CD4-positive, alpha-beta memory T cell (primary cell): ENCODE results near the gene SEC31B. TPM values are rescaled to one million over a fixed set of nuclear protein-coding genes. Genes with fewer than 3 reads are reported as not detected.
A peak's percentile ranks its signal among the peaks of the same experiment; 100 is the strongest.

Experiments
- CTCF ChIA-PET: fragments of 350-600 bp; sonication (Branson Sonifier 250); formaldehyde crosslinking; loops from one replicate; lab custom pipeline; 2021; ENCODE audit warnings: inconsistent platforms; ENCODE audit not compliant: partially characterized antibody; lab: Charles Lee
- POLR2A ChIA-PET: fragments of 350-600 bp; sonication (Branson Sonifier 250); formaldehyde crosslinking; loops from one replicate; lab custom pipeline; 2021; ENCODE audit not compliant: partially characterized antibody; lab: Charles Lee
- DNase-seq, 5 donors: peaks; one replicate each; pipeline versions ENCODE4 v3.0.0 to v3.0.0-alpha.2; 2020 to 2022; ENCODE audit warnings: mixed read lengths in 1 of 5
- H3K27ac ChIP-seq: one replicate; pipeline ENCODE4 v1.7.0; 2013; ENCODE audit warnings: low read depth, low read length
- H3K27me3 ChIP-seq: 2 replicates; pipeline ENCODE4 v1.7.0; 2013; ENCODE audit warnings: mild to moderate bottlenecking, low read length, moderate library complexity; ENCODE audit not compliant: insufficient read depth
- H3K36me3 ChIP-seq: 2 replicates; pipeline ENCODE4 v1.7.0; 2013; ENCODE audit warnings: mild to moderate bottlenecking, low read length, moderate library complexity; ENCODE audit not compliant: insufficient read depth
- H3K4me1 ChIP-seq: 2 replicates; pipeline ENCODE4 v1.7.0; 2013; ENCODE audit warnings: mild to moderate bottlenecking, low read length, moderate library complexity; ENCODE audit not compliant: insufficient read depth
- H3K4me3 ChIP-seq, 2 donors: one replicate each; pipeline ENCODE4 v1.7.0; 2013; ENCODE audit warnings: low read length in 2 of 2, mild to moderate bottlenecking in 1 of 2
- H3K9me3 ChIP-seq, 2 donors: one replicate each; pipeline ENCODE4 v1.7.0; 2013; ENCODE audit warnings: low read length in 2 of 2, control low read depth in 1 of 2; ENCODE audit not compliant: control insufficient read depth in 1 of 2
- H3K27ac Mint-ChIP-seq, 7 donors: one replicate each; pipeline ENCODE4 v1.8.0; 2020 to 2021; ENCODE audit warnings: mixed read lengths in 7 of 7, mild to moderate bottlenecking in 6 of 7, inconsistent platforms in 3 of 7, moderate library complexity in 3 of 7
- H3K27me3 Mint-ChIP-seq, 2 donors: one replicate each; pipeline ENCODE4 v1.8.0; 2020 to 2021; ENCODE audit warnings: mixed read lengths in 2 of 2
- H3K36me3 Mint-ChIP-seq, 2 donors: one replicate each; pipeline ENCODE4 v1.8.0; 2020 to 2021; ENCODE audit warnings: mixed read lengths in 2 of 2, inconsistent platforms in 1 of 2, mild to moderate bottlenecking in 1 of 2
- H3K4me1 Mint-ChIP-seq, 4 donors: one replicate each; pipeline ENCODE4 v1.8.0; 2020 to 2021; ENCODE audit warnings: mixed read lengths in 4 of 4, mild to moderate bottlenecking in 1 of 4
- H3K4me3 Mint-ChIP-seq, 8 donors: one replicate each; pipeline ENCODE4 v1.8.0; 2020 to 2021; ENCODE audit warnings: mixed read lengths in 8 of 8, mild to moderate bottlenecking in 7 of 8, moderate library complexity in 6 of 8, inconsistent platforms in 3 of 8
- H3K9me3 Mint-ChIP-seq, 8 donors: one replicate each; pipeline ENCODE4 v1.8.0; 2020 to 2021; ENCODE audit warnings: mixed read lengths in 8 of 8, mild to moderate bottlenecking in 5 of 8, inconsistent platforms in 3 of 8, moderate library complexity in 1 of 8
- intact Hi-C: fragments of 100-400 bp; cut with micrococcal nuclease; formaldehyde crosslinking; loops from one replicate; pipeline ENCODE4 v1.15.1; 2023
- polyA plus RNA-seq, 2 donors: library from polyadenylated mRNA; unstranded; fragments of 300-500 nt; fragmentation: Illumina TruSeq; gene quantifications; one replicate each; pipeline ENCODE4 v1.2.3, GENCODE V29; 2021
- total RNA-seq, 2 experiments: library from RNA; stranded (reverse); gene quantifications; one replicate each; pipeline ENCODE4 v1.2.3, GENCODE V29; 2021

The SEC31B gene
- total and polyA plus RNA-seq, 4 experiments from 2014 or later, result 0.76 to 70.9 (median 33.2) TPM

DNA sequence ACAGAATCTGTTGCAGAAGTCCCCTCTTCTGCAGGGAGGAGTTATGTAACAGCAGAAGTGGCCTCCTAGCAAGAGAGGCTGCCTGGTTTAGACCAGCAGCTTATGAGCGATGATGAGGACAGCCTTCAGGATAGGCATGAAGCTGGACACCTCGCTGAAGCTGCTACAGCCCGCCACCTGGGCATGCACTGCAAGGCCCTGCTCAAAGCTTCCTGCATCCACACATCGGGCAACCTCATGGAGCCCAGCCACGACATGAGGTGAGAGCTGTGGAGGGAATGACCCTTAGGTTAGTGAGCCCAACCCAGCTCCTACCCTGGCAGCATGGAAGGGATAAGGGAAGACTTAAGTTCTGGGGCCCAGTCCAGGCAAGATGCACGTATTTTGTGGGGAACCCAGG, 32.1 kb downstream of the SEC31B start:
- no peak overlapping the region for H3K27ac Mint-ChIP-seq
- H3K36me3 Mint-ChIP-seq, result peaks cover 48 to 52% of the 10 kb centered on the region in 2 donors
- no peak overlapping the region for H3K4me3 Mint-ChIP-seq
- H3K36me3 ChIP-seq, result peaks cover 28% of the 10 kb centered on the region
- H3K27ac ChIP-seq, result no peak overlapping the region
- peaks cover 7% of the 10 kb centered on the region for H3K4me1 ChIP-seq
- H3K4me3 ChIP-seq, result no peak overlapping the region
- no peaks in the 10 kb centered on the region for H3K27me3 ChIP-seq
- intact Hi-C loops, result no loop called here
- H3K4me1 Mint-ChIP-seq, result peaks cover 0 to 10% (median 6%) of the 10 kb centered on the region in 4 donors
- ChIA-PET POLR2A (no interaction called here), CTCF (interaction anchor here (1.5 to 2.9 kb wide), 4 partner anchors 8 to 150 kb away, joined by 3 to 14 read pairs (median 5); no protein-coding TSS in a partner anchor)
- no peak for DNase-seq
- no peaks in the 10 kb centered on the region for H3K9me3 Mint-ChIP-seq
- H3K27me3 Mint-ChIP-seq, result no peaks in the 10 kb centered on the region
- H3K9me3 ChIP-seq, result no peaks in the 10 kb centered on the region

DNA sequence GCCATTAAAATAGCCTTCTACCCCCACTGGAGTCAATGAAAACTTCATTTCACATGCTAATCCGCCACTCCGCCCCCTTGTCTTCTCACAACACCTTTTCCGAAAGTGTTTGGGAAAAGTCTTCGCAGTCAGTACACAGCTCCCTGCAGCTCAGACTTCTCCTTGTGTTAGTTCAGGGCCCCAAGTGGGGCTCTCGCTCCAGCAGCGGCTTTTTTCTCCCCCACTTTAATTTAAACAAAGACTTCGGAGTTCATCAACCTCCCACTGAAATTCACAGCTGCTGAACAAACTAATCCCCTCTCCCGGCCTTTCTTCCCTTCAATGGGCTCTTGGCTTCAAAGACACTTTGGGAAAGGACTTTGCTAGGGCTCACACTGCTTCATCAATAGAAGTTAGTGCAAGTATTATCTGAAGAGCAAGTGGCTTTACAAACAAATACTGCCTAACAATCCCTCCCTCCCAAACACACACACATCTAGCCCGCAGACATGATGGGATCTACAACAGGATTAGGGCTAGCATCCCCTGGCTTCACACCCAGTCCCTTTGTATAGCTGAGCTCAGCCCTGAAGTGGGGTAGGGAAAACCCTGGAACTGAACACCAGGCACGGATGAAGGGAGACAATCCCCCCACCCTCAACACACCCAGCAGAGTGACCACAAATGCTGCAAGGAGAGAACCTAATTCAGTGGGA, 33.7 kb downstream of the SEC31B start:
- Histone ChIP-seq H3K4me3 (no peak overlapping the region), H3K27me3 (no peaks in the 10 kb centered on the region), H3K9me3 (no peaks in the 10 kb centered on the region), H3K4me1 (peaks cover 12% of the 10 kb centered on the region), H3K36me3 (peaks cover 28% of the 10 kb centered on the region), H3K27ac (no peak overlapping the region)
- Mint-ChIP-seq H3K27me3 (peaks cover 2 to 3% of the 10 kb centered on the region in 2 donors), H3K27ac (no peak overlapping the region), H3K4me3 (no peak overlapping the region), H3K4me1 (peaks cover 3 to 19% (median 10%) of the 10 kb centered on the region in 4 donors), H3K36me3 (peaks cover 41 to 43% of the 10 kb centered on the region in 2 donors), H3K9me3 (no peaks in the 10 kb centered on the region)
- POLR2A ChIA-PET, result no interaction called here
- DNase-seq, result no peak
- CTCF ChIA-PET, result interaction anchor here (1.4 to 6.6 kb wide), 3 partner anchors 10 to 33 kb away, joined by 3 to 101 read pairs (median 4); no protein-coding TSS in a partner anchor
- intact Hi-C loops, result no loop called here

DNA sequence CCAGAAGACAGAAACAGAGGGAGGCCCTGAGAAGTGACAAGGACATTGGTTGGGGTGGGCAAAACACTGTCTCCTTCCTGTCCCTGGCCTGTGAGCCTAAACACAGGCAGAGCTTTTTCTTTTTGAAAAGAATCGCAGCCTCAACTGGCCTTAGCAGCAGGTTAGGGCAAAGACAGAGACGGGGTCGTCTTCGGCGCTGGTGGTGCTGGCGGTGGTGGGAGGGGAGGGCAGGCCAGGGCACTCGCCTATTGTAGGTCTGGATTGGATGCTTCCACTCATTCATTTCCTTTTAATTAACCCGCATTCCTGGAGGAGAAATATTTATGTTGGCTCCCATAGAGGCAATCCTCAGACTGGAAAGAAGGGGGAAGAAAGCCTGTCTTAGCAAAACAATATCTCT, 34.3 kb downstream of the SEC31B start:
- peaks cover 4 to 5% of the 10 kb centered on the region in 2 donors for H3K27me3 Mint-ChIP-seq
- POLR2A ChIA-PET, result no interaction called here
- H3K4me1 Mint-ChIP-seq, result peaks cover 3 to 19% (median 10%) of the 10 kb centered on the region in 4 donors
- Histone ChIP-seq H3K27me3 (peaks cover 5% of the 10 kb centered on the region), H3K36me3 (peaks cover 28% of the 10 kb centered on the region), H3K27ac (no peak overlapping the region), H3K4me1 (peaks cover 12% of the 10 kb centered on the region), H3K9me3 (no peaks in the 10 kb centered on the region), H3K4me3 (no peak overlapping the region)
- H3K36me3 Mint-ChIP-seq, result peaks cover 36 to 38% of the 10 kb centered on the region in 2 donors
- CTCF ChIA-PET, result interaction anchor here (1.4 to 6.6 kb wide), 3 partner anchors 10 to 33 kb away, joined by 3 to 101 read pairs (median 4); no protein-coding TSS in a partner anchor
- H3K4me3 Mint-ChIP-seq, result no peak overlapping the region
- no peaks in the 10 kb centered on the region for H3K9me3 Mint-ChIP-seq
- DNase-seq, result no peak
- intact Hi-C loops, result no loop called here
- H3K27ac Mint-ChIP-seq, result no peak overlapping the region

DNA sequence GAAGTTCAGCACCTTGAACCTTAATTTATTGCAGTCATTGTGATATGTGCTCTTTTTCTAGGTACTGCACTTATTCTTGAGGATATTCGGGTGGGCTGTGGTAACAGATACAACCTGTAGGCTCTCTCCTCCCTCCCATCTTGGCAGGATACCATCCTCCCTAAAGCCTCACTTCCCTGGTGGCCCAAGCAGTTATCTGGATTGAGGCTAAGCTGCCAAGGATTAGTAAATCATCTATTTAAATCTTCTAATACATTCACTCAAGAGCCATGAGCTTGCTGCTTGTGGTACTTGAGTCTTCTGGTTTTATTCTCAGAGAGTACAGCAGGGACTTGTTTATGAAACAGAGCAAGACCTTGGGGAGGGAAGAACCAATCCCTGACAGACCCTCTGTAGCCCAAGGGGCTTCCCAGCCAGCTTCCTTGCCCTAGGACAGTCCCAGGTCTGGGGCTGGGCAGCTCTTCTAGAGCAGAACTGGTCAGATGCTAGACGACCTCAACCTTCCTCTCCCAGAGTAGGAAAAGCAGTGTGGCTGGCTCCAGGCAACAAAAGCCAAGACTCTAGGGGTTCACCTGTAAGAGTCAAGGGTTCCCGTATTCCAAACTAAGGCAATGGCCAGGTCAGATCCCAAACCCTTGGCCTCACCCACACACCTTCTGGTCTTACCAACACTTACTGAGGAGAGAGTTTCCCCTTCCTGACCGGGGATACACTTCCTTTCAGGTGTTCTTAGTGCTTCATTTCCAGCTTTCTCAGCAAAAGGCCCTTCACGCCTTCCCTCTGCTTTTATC, 35.6 kb downstream of the SEC31B start:
- no peak for DNase-seq
- Histone ChIP-seq H3K4me3 (no peak overlapping the region), H3K27me3 (peaks cover 18% of the 10 kb centered on the region), H3K27ac (no peak overlapping the region), H3K4me1 (peaks cover 12% of the 10 kb centered on the region), H3K36me3 (peaks cover 17% of the 10 kb centered on the region), H3K9me3 (no peaks in the 10 kb centered on the region)
- ChIA-PET POLR2A (no interaction called here), CTCF (interaction anchor here (0.8 to 6.6 kb wide), 8 partner anchors 13 to 144 kb away, joined by 3 to 101 read pairs (median 21); partner anchors contain the start of gene NDUFB8)
- intact Hi-C loops, result no loop called here
- peaks cover 25 to 27% of the 10 kb centered on the region in 2 donors for H3K36me3 Mint-ChIP-seq
- H3K9me3 Mint-ChIP-seq, result no peaks in the 10 kb centered on the region
- H3K4me3 Mint-ChIP-seq, result peak overlapping the region in 2 of 8 donors; percentile 52 to 80
- H3K27ac Mint-ChIP-seq, result peak overlapping the region in 2 of 7 donors; percentile 6 to 55
- peaks cover 3 to 19% (median 10%) of the 10 kb centered on the region in 4 donors for H3K4me1 Mint-ChIP-seq
- peaks cover 8 to 13% of the 10 kb centered on the region in 2 donors for H3K27me3 Mint-ChIP-seq

DNA sequence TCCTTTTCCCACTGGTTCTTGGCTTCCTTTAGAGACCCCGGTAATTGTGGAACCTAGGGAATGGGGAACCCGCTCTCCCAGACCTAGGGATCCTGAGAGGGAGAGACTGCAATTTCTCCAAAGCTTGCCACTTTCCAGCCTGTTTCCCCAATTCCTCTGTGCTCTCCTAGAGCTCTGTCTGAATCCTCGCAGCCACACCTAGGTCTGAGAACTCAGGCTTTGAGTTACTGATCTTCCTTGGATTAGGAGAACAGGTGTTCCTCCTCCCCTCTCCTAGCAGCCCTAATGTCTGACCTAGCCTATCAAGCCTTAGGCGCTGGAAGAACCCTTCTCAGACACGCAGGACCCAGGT, 36.9 kb downstream of the SEC31B start:
- no peaks in the 10 kb centered on the region for H3K9me3 Mint-ChIP-seq
- peaks cover 9% of the 10 kb centered on the region for H3K36me3 ChIP-seq
- H3K27me3 Mint-ChIP-seq, result peaks cover 11 to 16% of the 10 kb centered on the region in 2 donors
- H3K4me3 ChIP-seq, result no peak overlapping the region
- H3K27me3 ChIP-seq, result peaks cover 18% of the 10 kb centered on the region
- no peak for DNase-seq
- intact Hi-C loops, result loop anchor here (1.0 kb wide), 2 partner anchors 25 to 35 kb away; no protein-coding TSS in a partner anchor
- H3K27ac ChIP-seq, result no peak overlapping the region
- H3K4me1 ChIP-seq, result peaks cover 12% of the 10 kb centered on the region
- peak overlapping the region; percentile 22 to 88 (median 78) for H3K4me3 Mint-ChIP-seq
- no peak overlapping the region for H3K27ac Mint-ChIP-seq
- ChIA-PET POLR2A (interaction anchor here (1.4 to 3.0 kb wide), 4 partner anchors 12 to 53 kb away, joined by 4 to 23 read pairs (median 8); partner anchors contain the start of gene HIF1AN), CTCF (interaction anchor here (0.8 to 6.6 kb wide), 22 partner anchors 8 to 312 kb away, joined by 3 to 101 read pairs (median 4); partner anchors contain the start of genes NDUFB8 and WNT8B)
- no peaks in the 10 kb centered on the region for H3K9me3 ChIP-seq
- peaks cover 3 to 19% (median 10%) of the 10 kb centered on the region in 4 donors for H3K4me1 Mint-ChIP-seq
- H3K36me3 Mint-ChIP-seq, result peaks cover 16 to 18% of the 10 kb centered on the region in 2 donors

DNA sequence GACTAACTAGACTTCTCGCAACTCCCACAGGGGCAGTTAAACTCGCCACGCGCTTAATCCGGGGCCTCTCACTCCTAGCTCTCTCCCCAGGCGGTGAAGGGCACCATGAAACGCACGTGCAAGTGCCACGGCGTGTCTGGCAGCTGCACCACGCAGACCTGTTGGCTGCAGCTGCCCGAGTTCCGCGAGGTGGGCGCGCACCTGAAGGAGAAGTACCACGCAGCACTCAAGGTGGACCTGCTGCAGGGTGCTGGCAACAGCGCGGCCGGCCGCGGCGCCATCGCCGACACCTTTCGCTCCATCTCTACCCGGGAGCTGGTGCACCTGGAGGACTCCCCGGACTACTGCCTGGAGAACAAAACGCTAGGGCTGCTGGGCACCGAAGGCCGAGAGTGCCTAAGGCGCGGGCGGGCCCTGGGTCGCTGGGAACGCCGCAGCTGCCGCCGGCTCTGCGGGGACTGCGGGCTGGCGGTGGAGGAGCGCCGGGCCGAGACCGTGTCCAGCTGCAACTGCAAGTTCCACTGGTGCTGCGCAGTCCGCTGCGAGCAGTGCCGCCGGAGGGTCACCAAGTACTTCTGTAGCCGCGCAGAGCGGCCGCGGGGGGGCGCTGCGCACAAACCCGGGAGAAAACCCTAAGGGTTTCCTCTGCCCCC, 37.4 kb downstream of the SEC31B start:
- POLR2A ChIA-PET, result interaction anchor here (1.1 to 3.0 kb wide), 5 partner anchors 12 to 54 kb away, joined by 4 to 23 read pairs (median 6); partner anchors contain the start of gene HIF1AN
- peaks cover 14 to 16% of the 10 kb centered on the region in 2 donors for H3K36me3 Mint-ChIP-seq
- DNase-seq, result peak; percentile 59 to 75 (median 67)
- H3K4me1 Mint-ChIP-seq, result peaks cover 3 to 19% (median 10%) of the 10 kb centered on the region in 4 donors
- peak overlapping the region; percentile 49 to 82 for H3K4me3 ChIP-seq
- peak overlapping the region; percentile 75 to 92 (median 86) for H3K4me3 Mint-ChIP-seq
- peaks cover 5% of the 10 kb centered on the region for H3K36me3 ChIP-seq
- no peaks in the 10 kb centered on the region for H3K9me3 ChIP-seq
- H3K27me3 ChIP-seq, result peaks cover 18% of the 10 kb centered on the region
- H3K4me1 ChIP-seq, result peaks cover 12% of the 10 kb centered on the region
- intact Hi-C loops, result loop anchor here (1.0 kb wide), 2 partner anchors 26 to 36 kb away; no protein-coding TSS in a partner anchor
- H3K9me3 Mint-ChIP-seq, result no peaks in the 10 kb centered on the region
- H3K27me3 Mint-ChIP-seq, result peaks cover 11 to 16% of the 10 kb centered on the region in 2 donors
- CTCF ChIA-PET, result interaction anchor here (0.8 to 6.6 kb wide), 26 partner anchors 8 to 311 kb away, joined by 3 to 101 read pairs (median 4); partner anchors contain the start of genes HIF1AN and WNT8B
- H3K27ac ChIP-seq, result no peak overlapping the region
- H3K27ac Mint-ChIP-seq, result peak overlapping the region in 2 of 7 donors; percentile 72 to 90
